ENCODE data around the gene GADD45G.
A peak's percentile ranks its signal among the peaks of the same experiment; 100 is the strongest.

The GADD45G gene

DNA sequence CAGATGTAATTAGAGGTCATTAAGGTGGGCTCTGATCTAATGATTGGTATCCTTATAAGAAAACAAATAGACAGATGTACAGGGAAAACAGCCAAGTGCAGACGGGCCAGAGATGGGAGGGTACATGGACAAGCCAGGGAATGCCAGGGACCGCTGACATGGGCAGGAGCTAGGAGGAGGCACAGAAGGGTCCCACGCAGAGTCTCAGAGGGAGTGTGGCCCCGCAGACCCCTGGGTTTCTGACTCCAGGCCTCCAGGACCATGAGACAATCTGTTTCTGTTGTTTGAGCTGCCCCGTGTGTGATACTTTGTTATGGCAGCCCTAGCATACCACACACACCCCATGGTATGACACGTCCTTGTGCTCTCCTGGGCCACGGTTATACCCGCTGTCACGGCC lies 29.1 kb downstream of the GADD45G start:
- in situ Hi-C loops (cut with HindIII; ENCODE audit: low sequenced_read_pairs), result no loop called here
- no peak overlapping the region for H3K4me3 ChIP-seq (ENCODE audit: low read depth, low read length)
- DNase-seq (ENCODE audit: low read depth, low spot score), result no peak
- TF ChIP-seq, protein P1, sequence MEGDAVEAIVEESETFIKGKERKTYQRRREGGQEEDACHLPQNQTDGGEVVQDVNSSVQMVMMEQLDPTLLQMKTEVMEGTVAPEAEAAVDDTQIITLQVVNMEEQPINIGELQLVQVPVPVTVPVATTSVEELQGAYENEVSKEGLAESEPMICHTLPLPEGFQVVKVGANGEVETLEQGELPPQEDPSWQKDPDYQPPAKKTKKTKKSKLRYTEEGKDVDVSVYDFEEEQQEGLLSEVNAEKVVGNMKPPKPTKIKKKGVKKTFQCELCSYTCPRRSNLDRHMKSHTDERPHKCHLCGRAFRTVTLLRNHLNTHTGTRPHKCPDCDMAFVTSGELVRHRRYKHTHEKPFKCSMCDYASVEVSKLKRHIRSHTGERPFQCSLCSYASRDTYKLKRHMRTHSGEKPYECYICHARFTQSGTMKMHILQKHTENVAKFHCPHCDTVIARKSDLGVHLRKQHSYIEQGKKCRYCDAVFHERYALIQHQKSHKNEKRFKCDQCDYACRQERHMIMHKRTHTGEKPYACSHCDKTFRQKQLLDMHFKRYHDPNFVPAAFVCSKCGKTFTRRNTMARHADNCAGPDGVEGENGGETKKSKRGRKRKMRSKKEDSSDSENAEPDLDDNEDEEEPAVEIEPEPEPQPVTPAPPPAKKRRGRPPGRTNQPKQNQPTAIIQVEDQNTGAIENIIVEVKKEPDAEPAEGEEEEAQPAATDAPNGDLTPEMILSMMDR (IDR thresholded peaks at IDR 0.05; ENCODE audit: low read depth, low read length), result no peak

DNA sequence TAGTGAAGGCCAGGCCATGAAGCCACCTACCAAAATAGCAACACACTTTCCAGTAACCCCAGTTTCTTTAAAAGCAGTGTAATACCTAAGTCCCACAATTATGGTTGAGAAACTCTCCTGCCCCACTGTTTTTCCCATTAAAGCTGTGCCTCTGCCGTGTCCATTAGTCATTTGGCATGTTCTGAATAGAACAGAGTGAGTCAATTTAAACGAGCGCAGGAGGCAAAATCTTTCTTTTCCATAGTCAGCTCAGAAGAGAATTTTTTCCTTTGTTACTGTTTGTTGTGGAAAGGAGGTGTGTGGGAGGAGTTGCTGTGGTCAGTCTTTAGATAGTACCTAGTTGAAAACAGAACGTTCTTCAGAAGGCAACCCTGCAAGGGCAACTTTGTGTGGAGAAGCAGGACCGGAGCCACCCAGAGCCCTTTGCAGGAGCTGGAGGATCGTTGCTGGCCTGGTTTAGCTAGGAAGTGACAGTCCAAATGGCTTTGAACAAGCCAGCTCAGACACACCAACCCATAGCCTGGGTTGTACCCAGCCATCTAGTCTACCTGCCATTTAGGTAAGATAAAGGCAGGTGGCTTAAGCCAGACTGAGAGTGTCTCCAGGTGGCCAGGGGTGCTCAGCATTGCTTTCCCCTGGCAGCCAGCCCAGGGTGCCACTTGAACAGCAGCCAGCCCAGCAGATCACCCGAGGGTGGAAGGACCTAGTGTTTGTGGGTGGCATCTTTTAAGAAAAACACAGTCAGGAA lies 30.4 kb downstream of the GADD45G start:
- DNase-seq (ENCODE audit: low read depth, low spot score), result peak; percentile 81
- in situ Hi-C loops (cut with HindIII; ENCODE audit: low sequenced_read_pairs), result no loop called here
- H3K4me3 ChIP-seq (ENCODE audit: low read depth, low read length), result no peak overlapping the region
- TF ChIP-seq, protein P1 (IDR thresholded peaks at IDR 0.05; ENCODE audit: low read depth, low read length), result no peak

DNA sequence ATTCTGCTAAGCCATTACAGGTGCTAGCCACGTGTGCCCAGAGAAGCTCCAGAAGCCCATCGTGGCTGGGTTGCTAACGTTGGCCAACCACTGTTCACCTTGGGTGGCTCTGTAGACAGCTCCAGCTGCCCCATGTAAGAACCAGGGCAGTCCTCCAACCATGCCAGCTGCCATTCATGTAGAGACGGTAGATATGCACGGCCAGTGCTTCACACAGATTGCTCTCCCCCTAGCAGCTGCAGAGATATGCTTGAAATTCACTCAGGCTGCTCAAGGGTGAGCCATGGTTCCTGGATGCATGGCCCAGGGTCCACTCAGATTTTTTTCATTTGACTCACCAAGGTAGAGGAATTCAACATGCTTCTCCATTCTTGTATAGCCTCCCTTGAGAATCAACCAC lies 31.0 kb downstream of the GADD45G start:
- peak; percentile 24 for DNase-seq (ENCODE audit: low read depth, low spot score)
- in situ Hi-C loops (cut with HindIII; ENCODE audit: low sequenced_read_pairs), result no loop called here
- TF ChIP-seq, protein P1 (IDR thresholded peaks at IDR 0.05; ENCODE audit: low read depth, low read length), result no peak
- no peak overlapping the region for H3K4me3 ChIP-seq (ENCODE audit: low read depth, low read length)

DNA sequence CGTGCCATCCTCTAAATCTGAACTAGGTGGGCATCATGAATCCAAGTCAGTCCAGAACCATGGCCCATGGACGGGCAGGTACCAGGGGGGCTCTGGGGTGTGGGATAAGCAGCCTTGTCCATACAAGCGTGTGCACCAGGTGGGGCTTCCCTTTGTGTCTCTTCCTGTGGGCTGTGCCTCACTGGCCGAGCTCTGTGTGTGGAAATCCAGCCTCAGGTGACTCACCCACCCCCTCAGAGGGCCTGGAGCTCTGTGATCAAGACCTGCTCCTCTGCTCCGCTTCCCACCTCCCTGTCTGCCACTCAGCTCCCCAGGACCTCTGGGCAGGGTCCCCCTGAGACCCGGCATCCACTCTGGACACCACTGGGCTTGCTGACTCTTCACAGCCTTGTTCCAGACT lies 33.0 kb downstream of the GADD45G start:
- TF ChIP-seq, protein P1 (IDR thresholded peaks at IDR 0.05; ENCODE audit: low read depth, low read length), result no peak
- no peak for DNase-seq (ENCODE audit: low read depth, low spot score)
- H3K4me3 ChIP-seq (ENCODE audit: low read depth, low read length), result no peak overlapping the region
- in situ Hi-C loops (cut with HindIII; ENCODE audit: low sequenced_read_pairs), result no loop called here

DNA sequence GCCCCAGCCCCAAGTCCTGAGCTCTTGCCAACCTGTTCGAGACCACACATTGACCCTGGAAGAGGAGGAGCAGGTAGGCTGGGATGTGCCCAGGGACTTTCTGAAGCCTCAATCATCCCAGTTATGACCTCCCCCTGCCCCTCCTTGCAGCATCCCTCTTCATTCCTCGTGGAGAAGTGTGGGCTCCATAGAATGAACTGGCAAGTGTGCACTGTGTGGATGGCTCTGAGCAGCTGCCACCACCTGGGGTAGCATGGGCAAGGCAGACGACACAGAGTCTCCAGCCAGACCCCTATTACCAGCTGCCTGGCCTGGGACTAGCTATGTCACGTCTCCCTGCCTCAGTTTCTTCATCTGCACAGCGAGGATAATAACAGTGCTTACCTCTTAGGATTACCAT lies 33.5 kb downstream of the GADD45G start:
- no peak for DNase-seq (ENCODE audit: low read depth, low spot score)
- TF ChIP-seq, protein P1 (IDR thresholded peaks at IDR 0.05; ENCODE audit: low read depth, low read length), result no peak
- no peak overlapping the region for H3K4me3 ChIP-seq (ENCODE audit: low read depth, low read length)
- in situ Hi-C loops (cut with HindIII; ENCODE audit: low sequenced_read_pairs), result no loop called here

DNA sequence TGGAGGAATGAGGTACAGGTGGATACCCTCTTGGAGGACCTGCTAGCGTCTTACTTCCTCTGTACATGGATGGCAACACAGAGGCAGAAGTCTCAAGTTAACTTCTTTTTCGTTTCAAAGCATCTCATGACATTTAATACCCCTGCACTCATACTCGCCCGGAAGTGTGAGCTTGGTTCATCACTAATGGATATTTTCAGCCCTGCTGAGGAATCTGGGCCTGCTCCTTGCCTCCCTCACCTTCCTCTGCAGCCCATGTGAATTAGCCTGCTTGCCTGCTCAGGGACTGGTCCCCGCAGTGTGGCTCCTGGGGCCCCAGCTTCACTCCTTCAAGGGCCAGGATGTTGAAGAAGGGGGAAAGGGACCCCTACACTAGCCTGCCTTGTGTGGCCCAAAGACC lies 34.1 kb downstream of the GADD45G start:
- no peak overlapping the region for H3K4me3 ChIP-seq (ENCODE audit: low read depth, low read length)
- no peak for DNase-seq (ENCODE audit: low read depth, low spot score)
- TF ChIP-seq, protein P1 (IDR thresholded peaks at IDR 0.05; ENCODE audit: low read depth, low read length), result no peak
- in situ Hi-C loops (cut with HindIII; ENCODE audit: low sequenced_read_pairs), result no loop called here
